Brain microvascular endothelial cell (primary cell): ENCODE results near the gene TSPOAP1.

Experiments
- DNase-seq: peaks from one replicate; pipeline ENCODE4 v3.0.0-alpha.2; 2020
- H3K27ac ChIP-seq: fragments of 250-450 bp; sonication (Bioruptor Pico); 2 replicates; pipeline ENCODE4 v1.5.1; 2020; ENCODE audit warnings: mild to moderate bottlenecking, moderate library complexity
- H3K27me3 ChIP-seq: fragments of 250-450 bp; sonication (Bioruptor Pico); replicated peaks from 2 replicates; pipeline ENCODE4 v1.5.1; 2020; ENCODE audit warnings: mild to moderate bottlenecking
- H3K36me3 ChIP-seq: fragments of 250-450 bp; sonication (Bioruptor Pico); replicated peaks from 2 replicates; pipeline ENCODE4 v1.5.1; 2020; ENCODE audit warnings: mild to moderate bottlenecking
- H3K4me3 ChIP-seq: 2 replicates; pipeline ENCODE4 v1.5.1; 2011; ENCODE audit warnings: low read depth, mild to moderate bottlenecking, control low read depth, low read length, moderate library complexity
- in situ Hi-C: cut with HindIII; loops from 2 replicates; pipeline ENCODE4 v1.10.0; 2017; ENCODE audit warnings: low sequenced_read_pairs, low pct_ligation_motif_present
- TF ChIP-seq, protein P1 (sequence below): IDR thresholded peaks from 2 replicates; pipeline ENCODE4 v1.5.1; 2011; ENCODE audit warnings: low read depth, mild to moderate bottlenecking, moderate library complexity, low read length, control low read depth, inconsistent platforms; ENCODE audit errors: missing control alignments

The TSPOAP1 gene

DNA sequence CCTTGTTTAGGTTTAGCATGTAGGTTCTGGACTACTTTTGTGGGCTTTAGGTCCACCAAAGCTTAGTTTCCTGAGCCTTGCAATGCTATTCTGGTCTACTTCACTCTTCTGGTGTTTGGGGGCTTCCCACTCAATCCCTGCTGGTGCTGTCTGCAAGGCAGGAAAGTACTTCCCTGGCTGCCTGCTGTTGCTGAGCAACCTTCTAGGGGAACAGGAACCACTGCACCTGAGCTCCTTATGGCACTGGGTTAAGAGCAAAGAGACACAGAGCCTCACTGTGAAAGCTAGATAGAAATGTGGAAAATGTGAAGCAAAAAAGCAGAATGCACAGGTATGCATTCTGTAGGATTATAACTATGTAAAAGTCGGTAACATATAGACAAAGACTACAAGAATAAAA, 64.8 kb downstream of the TSPOAP1 start:
- H3K36me3 ChIP-seq: no peaks in the 10 kb centered on the region
- H3K27me3 ChIP-seq: peaks cover 4% of the 10 kb centered on the region
- DNase-seq: no peak
- in situ Hi-C loops: no loop called here
- TF ChIP-seq, protein P1, sequence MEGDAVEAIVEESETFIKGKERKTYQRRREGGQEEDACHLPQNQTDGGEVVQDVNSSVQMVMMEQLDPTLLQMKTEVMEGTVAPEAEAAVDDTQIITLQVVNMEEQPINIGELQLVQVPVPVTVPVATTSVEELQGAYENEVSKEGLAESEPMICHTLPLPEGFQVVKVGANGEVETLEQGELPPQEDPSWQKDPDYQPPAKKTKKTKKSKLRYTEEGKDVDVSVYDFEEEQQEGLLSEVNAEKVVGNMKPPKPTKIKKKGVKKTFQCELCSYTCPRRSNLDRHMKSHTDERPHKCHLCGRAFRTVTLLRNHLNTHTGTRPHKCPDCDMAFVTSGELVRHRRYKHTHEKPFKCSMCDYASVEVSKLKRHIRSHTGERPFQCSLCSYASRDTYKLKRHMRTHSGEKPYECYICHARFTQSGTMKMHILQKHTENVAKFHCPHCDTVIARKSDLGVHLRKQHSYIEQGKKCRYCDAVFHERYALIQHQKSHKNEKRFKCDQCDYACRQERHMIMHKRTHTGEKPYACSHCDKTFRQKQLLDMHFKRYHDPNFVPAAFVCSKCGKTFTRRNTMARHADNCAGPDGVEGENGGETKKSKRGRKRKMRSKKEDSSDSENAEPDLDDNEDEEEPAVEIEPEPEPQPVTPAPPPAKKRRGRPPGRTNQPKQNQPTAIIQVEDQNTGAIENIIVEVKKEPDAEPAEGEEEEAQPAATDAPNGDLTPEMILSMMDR: no peak
- no peak overlapping the region for H3K4me3 ChIP-seq
- H3K27ac ChIP-seq: no peak overlapping the region

DNA sequence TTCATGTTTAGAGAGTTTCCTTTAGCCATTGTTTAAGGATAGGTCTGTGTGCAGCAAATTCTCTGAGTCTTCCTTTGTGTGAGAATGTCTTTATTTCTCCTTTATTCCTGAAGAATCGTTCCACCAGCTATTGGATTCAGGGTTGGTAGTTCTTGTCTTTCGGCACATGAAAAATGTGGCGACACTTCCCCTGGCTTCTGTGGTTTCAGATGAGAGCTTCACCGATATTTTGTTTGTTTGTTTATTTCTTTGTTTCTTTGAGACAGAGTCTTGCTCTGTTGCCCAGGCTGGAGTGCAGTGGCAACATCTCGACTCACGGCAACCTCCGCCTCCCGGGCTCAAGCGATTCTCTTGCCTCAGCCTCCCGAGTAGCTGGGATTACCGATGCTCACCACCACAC, 66.4 kb downstream of the TSPOAP1 start:
- H3K36me3 ChIP-seq: no peaks in the 10 kb centered on the region
- DNase-seq: no peak
- H3K27me3 ChIP-seq: peaks cover 4% of the 10 kb centered on the region
- TF ChIP-seq, protein P1: no peak
- H3K27ac ChIP-seq: no peak overlapping the region
- no peak overlapping the region for H3K4me3 ChIP-seq
- in situ Hi-C loops: no loop called here

DNA sequence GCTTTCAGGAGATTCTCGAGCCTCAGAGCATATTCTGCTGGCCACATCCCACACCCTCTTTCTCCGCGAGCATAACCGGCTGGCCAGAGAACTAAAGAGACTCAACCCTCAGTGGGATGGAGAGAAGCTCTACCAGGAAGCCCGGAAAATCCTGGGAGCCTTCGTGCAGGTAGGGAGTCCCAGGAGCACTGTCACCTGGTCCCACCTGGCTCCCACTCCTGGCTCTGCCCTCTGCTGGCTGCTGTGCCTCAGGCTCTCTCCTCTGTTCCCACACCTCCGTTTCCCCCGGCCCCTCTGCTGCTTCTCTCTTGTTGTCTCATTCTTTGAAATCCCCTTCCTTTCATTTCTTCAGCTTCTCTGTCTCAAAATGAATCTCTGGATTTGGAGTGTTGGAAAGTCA, 73.8 kb downstream of the TSPOAP1 start:
- no peaks in the 10 kb centered on the region for H3K36me3 ChIP-seq
- in situ Hi-C loops: no loop called here
- no peak for DNase-seq
- H3K4me3 ChIP-seq: no peak overlapping the region
- peaks cover 3% of the 10 kb centered on the region for H3K27me3 ChIP-seq
- H3K27ac ChIP-seq: no peak overlapping the region
- TF ChIP-seq, protein P1: peak; percentile 21

DNA sequence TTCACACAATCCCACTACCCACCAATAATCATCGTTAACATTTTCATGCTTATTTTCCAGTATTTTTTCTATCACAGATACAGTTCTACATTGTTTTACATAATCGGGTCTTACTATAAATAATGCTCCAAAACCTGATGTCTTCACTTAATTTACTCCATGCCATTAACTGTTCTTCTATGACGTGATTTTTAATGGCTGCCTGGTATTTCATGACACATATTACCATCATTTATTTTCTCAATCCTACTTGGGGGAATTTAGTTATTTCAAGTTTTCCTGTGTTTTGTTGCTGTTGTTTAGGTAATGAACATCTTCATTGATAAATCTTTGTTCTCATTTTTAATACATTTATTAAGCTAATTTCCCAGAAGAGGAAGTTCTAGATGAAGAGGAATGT, 75.5 kb downstream of the TSPOAP1 start:
- no peaks in the 10 kb centered on the region for H3K36me3 ChIP-seq
- TF ChIP-seq, protein P1: no peak
- in situ Hi-C loops: no loop called here
- no peak overlapping the region for H3K27ac ChIP-seq
- H3K27me3 ChIP-seq: peaks cover 4% of the 10 kb centered on the region
- H3K4me3 ChIP-seq: no peak overlapping the region
- DNase-seq: no peak

DNA sequence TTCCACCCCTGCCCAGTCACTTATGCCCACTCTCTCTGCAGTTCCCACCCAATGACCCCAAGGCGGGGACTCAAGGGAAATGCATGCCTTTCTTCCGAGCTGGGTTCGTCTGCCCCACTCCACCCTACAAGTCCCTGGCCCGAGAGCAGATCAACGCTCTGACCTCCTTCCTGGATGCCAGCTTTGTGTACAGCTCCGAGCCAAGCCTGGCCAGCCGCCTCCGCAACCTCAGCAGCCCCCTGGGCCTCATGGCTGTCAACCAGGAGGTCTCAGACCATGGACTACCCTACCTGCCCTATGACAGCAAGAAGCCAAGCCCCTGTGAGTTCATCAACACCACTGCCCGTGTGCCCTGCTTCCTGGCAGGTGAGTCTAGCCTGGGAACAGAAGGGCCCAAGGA, 76.5 kb downstream of the TSPOAP1 start:
- Histone ChIP-seq H3K27ac (no peak overlapping the region), H3K27me3 (peaks cover 4% of the 10 kb centered on the region), H3K4me3 (no peak overlapping the region), H3K36me3 (no peaks in the 10 kb centered on the region)
- in situ Hi-C loops: no loop called here
- no peak for DNase-seq
- TF ChIP-seq, protein P1: no peak
